OCI-LY7 (cell line): ENCODE results near the gene MAP4K1. TPM values are rescaled to one million over a fixed set of nuclear protein-coding genes. Genes with fewer than 3 reads are reported as not detected.

ENCODE experiments used
- BruUV-seq: library from RNA; stranded (reverse); fragments of 400-500 nt; replicated peaks from 2 replicates; lab custom pipeline; 2021; lab: Mats Ljungman, UMichigan
- CTCF ChIA-PET: fragments of 300-600 bp; sonication (Branson Sonifier 250); formaldehyde crosslinking; loops from one replicate; lab custom pipeline; 2022; ENCODE audit warnings: antibody characterized with exemption; ENCODE audit not compliant: unreplicated experiment; lab: Charles Lee
- POLR2A ChIA-PET: fragments of 300-600 bp; sonication (Branson Sonifier 250); formaldehyde crosslinking; loops from one replicate; lab custom pipeline; 2022; ENCODE audit warnings: antibody characterized with exemption; lab: Charles Lee
- DNase-seq: peaks from one replicate; pipeline ENCODE4 v3.0.0-alpha.2; 2015; ENCODE audit warnings: low spot score
- H2AFZ ChIP-seq: fragments of 200-600 bp; sonication (generic), shearing (Covaris generic); 2 replicates; pipeline ENCODE4 v1.6.1; 2014; ENCODE audit warnings: mild to moderate bottlenecking, antibody characterized with exemption, low read length, moderate library complexity
- H3K27ac ChIP-seq: fragments of 200-600 bp; sonication (generic); 2 replicates; pipeline ENCODE4 v1.5.1; 2014; ENCODE audit warnings: mixed run types, low read depth, mild to moderate bottlenecking, moderate library complexity, low read length, inconsistent platforms; ENCODE audit not compliant: poor library complexity, severe bottlenecking
- H3K36me3 ChIP-seq: fragments of 200-600 bp; sonication (generic); 2 replicates; pipeline ENCODE4 v1.6.1; 2014; ENCODE audit warnings: mild to moderate bottlenecking, antibody characterized with exemption, low read length, moderate library complexity, mixed read lengths; ENCODE audit not compliant: insufficient read depth
- H3K4me1 ChIP-seq: fragments of 200-600 bp; sonication (generic); 2 replicates; pipeline ENCODE4 v1.5.1; 2014; ENCODE audit warnings: mild to moderate bottlenecking, low read length; ENCODE audit not compliant: insufficient read depth, poor library complexity, severe bottlenecking
- H3K4me2 ChIP-seq: fragments of 200-600 bp; sonication (generic); 2 replicates; pipeline ENCODE4 v1.6.1; 2014; ENCODE audit warnings: mild to moderate bottlenecking, low read length
- H3K4me3 ChIP-seq: fragments of 200-600 bp; sonication (generic); 2 replicates; pipeline ENCODE4 v1.5.1; 2014; ENCODE audit warnings: mild to moderate bottlenecking, low read depth, low read length; ENCODE audit not compliant: poor library complexity, severe bottlenecking
- H3K79me2 ChIP-seq: fragments of 200-600 bp; sonication (generic); 2 replicates; pipeline ENCODE4 v1.6.1; 2016; ENCODE audit warnings: low read depth, mild to moderate bottlenecking, low read length, moderate library complexity, mixed read lengths; ENCODE audit not compliant: insufficient read depth
- H3K9me2 ChIP-seq: fragments of 200-600 bp; sonication (generic); 2 replicates; pipeline ENCODE4 v1.6.1; 2016; ENCODE audit warnings: mild to moderate bottlenecking, low read length, mixed read lengths; ENCODE audit not compliant: insufficient read depth
- H3K9me3 ChIP-seq: fragments of 200-600 bp; sonication (generic); 2 replicates; pipeline ENCODE4 v1.6.1; 2014; ENCODE audit warnings: mild to moderate bottlenecking, mixed run types, low read length, mixed read lengths
- H4K20me1 ChIP-seq: fragments of 200-600 bp; sonication (generic); 2 replicates; pipeline ENCODE4 v1.6.1; 2014; ENCODE audit warnings: mild to moderate bottlenecking, antibody characterized with exemption, low read length, moderate library complexity, mixed read lengths; ENCODE audit not compliant: insufficient read depth
- CTCF ChIP-seq: fragments of 200-600 bp; sonication (generic); conservative IDR thresholded peaks from 2 replicates; pipeline ENCODE4 v1.5.1; 2014; ENCODE audit warnings: mild to moderate bottlenecking, antibody characterized with exemption, low read length, moderate library complexity, mixed read lengths
- EZH2phosphoT487 ChIP-seq: fragments of 200-600 bp; sonication (generic); IDR thresholded peaks from 2 replicates; pipeline ENCODE4 v1.6.1; 2018; ENCODE audit warnings: low read depth, borderline replicate concordance, mild to moderate bottlenecking, mixed run types, antibody characterized with exemption, low read length, moderate library complexity, mixed read lengths
- intact Hi-C: fragments of 100-400 bp; cut with micrococcal nuclease; formaldehyde crosslinking; loops from one replicate; pipeline ENCODE4 v1.10.0; 2022; ENCODE audit not compliant: unreplicated experiment
- total RNA-seq, 2 experiments: library from RNA; depleted of rRNA in 1 of 2; stranded (reverse); fragments of >200 nt in 1 of 2; shearing (Covaris generic) in 1 of 2; gene quantifications; 2 replicates each; pipeline ENCODE4 v1.2.3, GENCODE V29; 2014 to 2022

The MAP4K1 gene
- total RNA-seq, 2 experiments from 2014 or later = 102 to 331 TPM

- no TSS peak for BruUV-seq
- Histone ChIP-seq H3K4me1 (peaks cover 10% of the 10 kb centered on the region), H3K36me3 (peaks cover 39% of the 10 kb centered on the region), H4K20me1 (peaks cover 29% of the 10 kb centered on the region), H3K79me2 (peaks cover 73% of the 10 kb centered on the region), H3K27ac (no peak overlapping the region), H3K4me3 (no peak overlapping the region), H2AFZ (no peak overlapping the region), H3K4me2 (no peak overlapping the region), H3K9me3 (no peaks in the 10 kb centered on the region), H3K9me2 (no peaks in the 10 kb centered on the region)
- ChIA-PET CTCF (no interaction called here), POLR2A (interaction anchor here (0.6 to 1.0 kb wide), 3 partner anchors 7 to 68 kb away, joined by 3 to 5 read pairs (median 3); partner anchors contain the start of gene ACTN4)
- TF ChIP-seq CTCF = no peak
- TF ChIP-seq EZH2phosphoT487 = no peak
- intact Hi-C loops = no loop called here
- no peak for DNase-seq
These were observed 38.6 kb upstream of the MAP4K1 start for GRCh38 chr19:38656171-38656981.

- H3K4me2 ChIP-seq = no peak overlapping the region
- intact Hi-C loops = no loop called here
- POLR2A ChIA-PET = no interaction called here
These were observed 37.5 kb upstream of the MAP4K1 start for GRCh38 chr19:38655148-38655824.

More at GRCh38 chr19:38655148-38655824, 37.5 kb upstream of the MAP4K1 start:
- Histone ChIP-seq H3K4me3 (no peak overlapping the region), H3K36me3 (peaks cover 39% of the 10 kb centered on the region), H3K9me2 (no peaks in the 10 kb centered on the region), H3K9me3 (no peaks in the 10 kb centered on the region), H3K4me1 (peaks cover 14% of the 10 kb centered on the region), H3K27ac (no peak overlapping the region), H3K79me2 (peaks cover 80% of the 10 kb centered on the region), H4K20me1 (peaks cover 29% of the 10 kb centered on the region), H2AFZ (no peak overlapping the region)
- CTCF ChIA-PET = no interaction called here
- BruUV-seq = no TSS peak
- TF ChIP-seq CTCF = no peak
- no peak for TF ChIP-seq EZH2phosphoT487
- DNase-seq = no peak
